ENCODE results near the gene CERT1. TPM values are rescaled to one million over a fixed set of nuclear protein-coding genes. Genes with fewer than 3 reads are reported as not detected.

CERT1 gene
- total and polyA plus RNA-seq, 7 donors: 14.1 to 40.2 (median 20.3) TPM

- no peak for DNase-seq
- Histone ChIP-seq H3K4me1 (no peaks in the 10 kb centered on the region), H3K4me3 (no peak overlapping the region), H3K36me3 (peaks cover 0 to 38% (median 14%) of the 10 kb centered on the region in 4 donors), H3K9me3 (no peaks in the 10 kb centered on the region), H3K27ac (no peak overlapping the region), H3K27me3 (no peaks in the 10 kb centered on the region)
- intact Hi-C loops (cut with DNase I): no loop called here
- WGBS, 2 donors: 93 to 97% methylated on average over 1 of the region's 1 CpG
- TF ChIP-seq EP300 (IDR thresholded peaks at IDR 0.05): no peak
- TF ChIP-seq CTCF (IDR thresholded peaks at IDR 0.05): no peak
- TF ChIP-seq POLR2AphosphoS5 (IDR thresholded peaks at IDR 0.05): no peak
- no peak for TF ChIP-seq POLR2A (IDR thresholded peaks at IDR 0.05)
Measured at GRCh38 chr5:75553358-75553757, 41.9 kb upstream of the CERT1 start.

GRCh38 chr5:75552764-75553163, 41.3 kb upstream of the CERT1 start:
- DNase-seq: no peak

GRCh38 chr5:75551471-75551870, 40.0 kb upstream of the CERT1 start:
- Histone ChIP-seq H3K4me3 (no peak overlapping the region), H3K27me3 (no peaks in the 10 kb centered on the region), H3K27ac (no peak overlapping the region), H3K4me1 (no peaks in the 10 kb centered on the region), H3K36me3 (peaks cover 0 to 29% (median 12%) of the 10 kb centered on the region in 4 donors), H3K9me3 (no peaks in the 10 kb centered on the region)
- TF ChIP-seq POLR2AphosphoS5 (IDR thresholded peaks at IDR 0.05): no peak
- TF ChIP-seq EP300 (IDR thresholded peaks at IDR 0.05): no peak
- intact Hi-C loops (cut with DNase I): no loop called here
- 94 to 96% methylated on average over 3 of the region's 3 CpGs for WGBS, 2 donors
- no peak for DNase-seq

More at GRCh38 chr5:75552764-75553163, 41.3 kb upstream of the CERT1 start:
- Histone ChIP-seq H3K27me3 (no peaks in the 10 kb centered on the region), H3K9me3 (no peaks in the 10 kb centered on the region), H3K4me1 (no peaks in the 10 kb centered on the region), H3K4me3 (no peak overlapping the region), H3K27ac (no peak overlapping the region), H3K36me3 (peaks cover 0 to 38% (median 14%) of the 10 kb centered on the region in 4 donors)
- 98% methylated on average over 2 of the region's 2 CpGs for WGBS, 2 donors
- intact Hi-C loops (cut with DNase I): no loop called here
- no peak for TF ChIP-seq CTCF (IDR thresholded peaks at IDR 0.05)
- TF ChIP-seq POLR2A (IDR thresholded peaks at IDR 0.05): no peak
- no peak for TF ChIP-seq POLR2AphosphoS5 (IDR thresholded peaks at IDR 0.05)

DNA sequence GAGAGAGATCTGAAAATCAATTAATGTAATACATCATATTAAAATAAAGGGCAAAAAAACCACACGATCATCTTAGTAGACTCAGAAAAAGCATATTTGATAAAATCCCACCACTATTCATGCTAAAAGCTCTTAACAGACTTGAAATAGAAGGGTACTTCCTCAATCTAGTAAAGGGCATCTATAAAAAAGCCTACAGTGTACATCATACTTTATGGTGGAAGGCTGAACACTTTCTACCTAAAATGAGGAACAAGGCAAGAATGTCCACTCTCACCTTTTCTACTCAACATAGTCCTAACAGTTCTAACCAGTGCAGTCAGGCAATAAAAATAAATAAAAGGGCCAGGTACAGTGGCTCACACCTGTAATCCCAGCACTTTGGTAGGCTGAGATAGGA, 39.2 kb upstream of the CERT1 start:
- 94 to 100% methylated on average over 1 of the region's 1 CpG for WGBS, 2 donors
- H3K4me1 ChIP-seq: no peaks in the 10 kb centered on the region
- H3K27me3 ChIP-seq: no peaks in the 10 kb centered on the region
- no peak overlapping the region for H3K27ac ChIP-seq
- DNase-seq: no peak
- H3K4me3 ChIP-seq: no peak overlapping the region
- H3K9me3 ChIP-seq: no peaks in the 10 kb centered on the region
- TF ChIP-seq EP300 (IDR thresholded peaks at IDR 0.05) (no peak), POLR2A (IDR thresholded peaks at IDR 0.05) (no peak), POLR2AphosphoS5 (IDR thresholded peaks at IDR 0.05) (no peak), CTCF (IDR thresholded peaks at IDR 0.05) (no peak)
- H3K36me3 ChIP-seq: peaks cover 0 to 27% (median 12%) of the 10 kb centered on the region in 4 donors
- intact Hi-C loops (cut with DNase I): no loop called here

- Histone ChIP-seq H3K27me3 (no peaks in the 10 kb centered on the region), H3K4me3 (no peak overlapping the region), H3K27ac (no peak overlapping the region), H3K9me3 (no peaks in the 10 kb centered on the region), H3K4me1 (peaks cover 0 to 5% (median 0%) of the 10 kb centered on the region in 4 donors), H3K36me3 (peaks cover 0 to 9% (median 6%) of the 10 kb centered on the region in 4 donors)
- TF ChIP-seq POLR2AphosphoS5 (IDR thresholded peaks at IDR 0.05): no peak
- no peak for TF ChIP-seq POLR2A (IDR thresholded peaks at IDR 0.05)
- TF ChIP-seq EP300 (IDR thresholded peaks at IDR 0.05): no peak
- TF ChIP-seq CTCF (IDR thresholded peaks at IDR 0.05): no peak
- no peak for DNase-seq
- WGBS, 2 donors: 80 to 88% methylated on average over 3 of the region's 3 CpGs
- intact Hi-C loops (cut with DNase I): no loop called here
Measured at GRCh38 chr5:75547812-75548211, 36.4 kb upstream of the CERT1 start.
